Upper lobe of right lung (tissue), 1 donor: Measurements from ENCODE around the gene OR51E2. TPM values are rescaled to one million over a fixed set of nuclear protein-coding genes. Genes with fewer than 3 reads are reported as not detected.

Source experiments
- ATAC-seq: fragments of 200-7000 bp; cut with Tn5 transposase; one replicate; pipeline ENCODE4 v1.9.1; 2020; ENCODE audit warnings: mild to moderate bottlenecking, moderate library complexity
- DNase-seq: peaks from one replicate; pipeline ENCODE4 v3.0.0-alpha.2; 2020
- H3K27ac ChIP-seq: fragments of 200-600 bp; one replicate; pipeline ENCODE4 v1.8.0; 2022
- H3K27me3 ChIP-seq: fragments of 200-600 bp; one replicate; pipeline ENCODE4 v1.8.0; 2022; ENCODE audit warnings: mild to moderate bottlenecking
- H3K36me3 ChIP-seq: fragments of 200-600 bp; one replicate; pipeline ENCODE4 v1.8.0; 2022
- H3K4me1 ChIP-seq: fragments of 200-600 bp; one replicate; pipeline ENCODE4 v1.8.0; 2022
- H3K4me3 ChIP-seq: fragments of 200-600 bp; one replicate; pipeline ENCODE4 v1.8.0; 2022; ENCODE audit warnings: mild to moderate bottlenecking
- H3K9me3 ChIP-seq: fragments of 200-600 bp; one replicate; pipeline ENCODE4 v1.8.0; 2022
- intact Hi-C: fragments of 100-400 bp; cut with DNase I; formaldehyde crosslinking; loops from one replicate; pipeline ENCODE4 v1.11.0; 2022
- total RNA-seq: library from RNA; stranded (reverse); fragmentation: NEBNext Ultra II Directional; extraction: Animal tissue kit (Norgen Biotek cat#: 25700); gene quantifications from one replicate; pipeline ENCODE4 v1.2.1, GENCODE V29; 2021
- TF ChIP-seq, protein P1 (sequence below): fragments of 200-600 bp; IDR thresholded peaks from one replicate; pipeline ENCODE4 v1.8.0; 2022; ENCODE audit warnings: antibody characterized with exemption
- donor health status: DM: no; HTN: yes; CAD: no; lungs with severe emphysema.

The OR51E2 gene
- total RNA-seq, 1 donor from 2014 or later, result not detected

DNA sequence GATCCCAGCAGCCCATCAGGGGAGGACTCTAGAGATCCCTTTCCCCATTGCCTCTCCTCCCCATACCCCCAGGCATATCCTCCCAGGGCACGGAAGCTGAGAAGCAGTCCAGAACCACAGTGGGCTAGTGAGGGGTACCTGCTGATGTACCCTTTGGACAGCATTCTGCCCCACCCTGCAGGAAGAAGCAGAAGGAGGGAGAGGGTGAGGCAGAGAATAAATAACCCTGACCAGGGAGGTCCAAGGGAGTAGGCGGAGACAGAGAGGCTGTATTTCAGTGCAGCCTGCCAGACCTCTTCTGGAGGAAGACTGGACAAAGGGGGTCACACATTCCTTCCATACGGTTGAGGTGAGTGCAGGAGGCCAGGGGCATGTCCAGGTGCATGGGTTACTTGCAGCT, 54.0 kb downstream of the OR51E2 start, which contains the start of gene OR51E1:
OR51E1 (plus strand) TSS at position 301 of the 400 bp plus-strand sequence. CDS start 8,545 bp downstream, outside the sequence.
- H3K27ac ChIP-seq, result no peak within 1 kb of the TSS
- intact Hi-C loops, result no loop called here

DNA sequence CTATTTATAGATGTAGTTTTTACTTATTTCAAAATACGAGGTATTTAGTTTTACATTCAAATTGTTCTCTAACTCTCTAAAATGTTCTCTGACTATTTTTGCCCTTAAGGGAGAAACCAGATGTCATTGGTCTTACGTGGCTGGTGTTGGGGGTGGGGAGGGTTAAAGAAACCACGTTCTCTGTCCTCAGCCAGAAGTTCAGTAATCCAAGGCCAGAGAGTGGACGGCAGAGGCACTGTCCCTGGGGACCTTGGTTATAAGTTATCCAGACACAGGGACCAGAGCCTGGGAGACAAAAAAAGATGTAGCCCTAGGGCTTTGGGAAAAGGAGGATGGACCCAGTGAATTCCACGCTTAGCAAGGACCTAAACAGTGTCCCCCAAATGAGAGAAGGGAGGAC, 54.6 kb downstream of the OR51E2 start:
- H3K9me3 ChIP-seq, result no peaks in the 10 kb centered on the region
- TF ChIP-seq, protein P1, sequence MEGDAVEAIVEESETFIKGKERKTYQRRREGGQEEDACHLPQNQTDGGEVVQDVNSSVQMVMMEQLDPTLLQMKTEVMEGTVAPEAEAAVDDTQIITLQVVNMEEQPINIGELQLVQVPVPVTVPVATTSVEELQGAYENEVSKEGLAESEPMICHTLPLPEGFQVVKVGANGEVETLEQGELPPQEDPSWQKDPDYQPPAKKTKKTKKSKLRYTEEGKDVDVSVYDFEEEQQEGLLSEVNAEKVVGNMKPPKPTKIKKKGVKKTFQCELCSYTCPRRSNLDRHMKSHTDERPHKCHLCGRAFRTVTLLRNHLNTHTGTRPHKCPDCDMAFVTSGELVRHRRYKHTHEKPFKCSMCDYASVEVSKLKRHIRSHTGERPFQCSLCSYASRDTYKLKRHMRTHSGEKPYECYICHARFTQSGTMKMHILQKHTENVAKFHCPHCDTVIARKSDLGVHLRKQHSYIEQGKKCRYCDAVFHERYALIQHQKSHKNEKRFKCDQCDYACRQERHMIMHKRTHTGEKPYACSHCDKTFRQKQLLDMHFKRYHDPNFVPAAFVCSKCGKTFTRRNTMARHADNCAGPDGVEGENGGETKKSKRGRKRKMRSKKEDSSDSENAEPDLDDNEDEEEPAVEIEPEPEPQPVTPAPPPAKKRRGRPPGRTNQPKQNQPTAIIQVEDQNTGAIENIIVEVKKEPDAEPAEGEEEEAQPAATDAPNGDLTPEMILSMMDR, result no peak
- no peak overlapping the region for H3K4me3 ChIP-seq
- intact Hi-C loops, result no loop called here
- H3K27ac ChIP-seq, result no peak overlapping the region
- no peaks in the 10 kb centered on the region for H3K36me3 ChIP-seq
- ATAC-seq (no peak), DNase-seq (no peak)
- H3K4me1 ChIP-seq, result no peaks in the 10 kb centered on the region
- no peaks in the 10 kb centered on the region for H3K27me3 ChIP-seq

More for the DNA sequence above, 54.0 kb downstream of the OR51E2 start, which contains the start of gene OR51E1:
- DNase-seq (no peak), ATAC-seq (no peak)
- H3K27me3 ChIP-seq, result no peaks in the 10 kb centered on the region
- H3K9me3 ChIP-seq, result no peaks in the 10 kb centered on the region
- no peaks in the 10 kb centered on the region for H3K4me1 ChIP-seq
- TF ChIP-seq, protein P1, result no peak
- no peaks in the 10 kb centered on the region for H3K36me3 ChIP-seq
- no peak within 1 kb of the TSS for H3K4me3 ChIP-seq

DNA sequence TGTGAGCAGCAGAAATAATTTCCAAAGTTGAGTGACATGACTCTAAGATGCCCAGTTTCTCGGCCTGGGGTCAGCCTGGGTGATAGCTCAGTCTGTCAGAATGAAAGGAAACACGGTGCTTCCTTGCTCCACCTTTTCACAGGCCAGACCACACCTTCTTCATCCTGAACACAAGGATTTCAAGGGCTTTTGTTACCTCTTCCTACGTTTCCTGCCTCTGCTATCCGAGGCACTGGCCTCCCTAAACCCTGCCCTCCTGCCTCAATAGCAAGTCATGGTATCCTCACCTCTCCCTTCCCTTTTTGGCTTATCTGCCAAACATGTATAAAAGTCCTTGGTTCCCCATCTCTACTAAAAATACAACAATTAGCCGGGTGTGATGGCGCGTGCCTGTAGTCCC, 55.6 kb downstream of the OR51E2 start:
- no peak for ATAC-seq
- Histone ChIP-seq H3K36me3 (no peaks in the 10 kb centered on the region), H3K9me3 (no peaks in the 10 kb centered on the region), H3K27ac (no peak overlapping the region), H3K4me1 (no peaks in the 10 kb centered on the region), H3K27me3 (no peaks in the 10 kb centered on the region), H3K4me3 (no peak overlapping the region)
- TF ChIP-seq, protein P1, result no peak
- intact Hi-C loops, result no loop called here
- no peak for DNase-seq

DNA sequence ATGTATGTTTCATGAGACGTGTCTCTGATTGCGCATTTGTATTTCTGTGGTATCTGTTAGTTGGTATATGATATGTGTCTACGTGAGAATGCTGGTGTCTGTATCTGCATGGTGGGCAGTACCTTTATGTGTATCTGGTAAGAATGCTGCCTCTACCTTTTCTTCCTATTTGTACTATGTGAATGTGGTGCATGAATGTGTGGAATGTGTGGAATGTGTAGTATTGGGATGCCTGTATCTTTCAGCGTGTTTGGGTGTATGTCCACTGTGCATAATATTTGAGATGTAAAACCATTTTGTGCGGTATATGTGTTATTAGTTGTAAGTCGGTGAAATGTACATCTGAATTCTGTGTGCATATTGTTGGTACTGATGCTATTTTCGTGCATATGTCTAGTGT, 56.2 kb downstream of the OR51E2 start:
- intact Hi-C loops, result no loop called here

DNA sequence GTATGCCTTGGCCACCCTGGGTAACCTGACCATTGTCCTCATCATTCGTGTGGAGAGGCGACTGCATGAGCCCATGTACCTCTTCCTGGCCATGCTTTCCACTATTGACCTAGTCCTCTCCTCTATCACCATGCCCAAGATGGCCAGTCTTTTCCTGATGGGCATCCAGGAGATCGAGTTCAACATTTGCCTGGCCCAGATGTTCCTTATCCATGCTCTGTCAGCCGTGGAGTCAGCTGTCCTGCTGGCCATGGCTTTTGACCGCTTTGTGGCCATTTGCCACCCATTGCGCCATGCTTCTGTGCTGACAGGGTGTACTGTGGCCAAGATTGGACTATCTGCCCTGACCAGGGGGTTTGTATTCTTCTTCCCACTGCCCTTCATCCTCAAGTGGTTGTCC, 57.7 kb downstream of the OR51E2 start:
- Histone ChIP-seq H3K4me1 (no peaks in the 10 kb centered on the region), H3K27me3 (no peaks in the 10 kb centered on the region), H3K9me3 (no peaks in the 10 kb centered on the region), H3K36me3 (no peaks in the 10 kb centered on the region), H3K27ac (no peak overlapping the region), H3K4me3 (no peak overlapping the region)
- DNase-seq, result no peak
- TF ChIP-seq, protein P1, result no peak
- ATAC-seq, result no peak
- intact Hi-C loops, result no loop called here

More for the DNA sequence above, 56.2 kb downstream of the OR51E2 start:
- H3K4me3 ChIP-seq, result no peak overlapping the region
- H3K27ac ChIP-seq, result no peak overlapping the region
- H3K27me3 ChIP-seq, result no peaks in the 10 kb centered on the region
- H3K36me3 ChIP-seq, result no peaks in the 10 kb centered on the region
- TF ChIP-seq, protein P1, result no peak
- H3K9me3 ChIP-seq, result no peaks in the 10 kb centered on the region
- no peak for DNase-seq
- ATAC-seq, result no peak
- no peaks in the 10 kb centered on the region for H3K4me1 ChIP-seq

DNA sequence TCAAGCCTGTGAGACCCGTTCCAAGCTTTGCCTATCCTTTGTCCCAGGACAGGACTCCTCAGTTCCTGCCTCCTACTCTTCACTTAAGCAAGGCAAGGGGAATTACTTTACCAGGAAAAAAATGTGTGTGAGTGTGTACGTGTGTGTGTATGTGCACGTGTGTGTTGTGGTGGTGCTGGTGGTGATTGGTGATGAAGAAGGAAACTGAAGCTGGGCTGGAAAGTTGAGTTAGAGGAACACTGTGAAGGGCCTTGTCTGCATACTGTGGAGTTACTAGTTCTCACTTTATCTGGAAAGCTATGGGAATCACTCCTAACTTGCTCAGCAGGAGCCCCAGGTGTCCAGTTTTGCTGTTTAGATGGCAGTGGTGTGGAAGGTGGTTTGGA, 60.0 kb downstream of the OR51E2 start:
- no peaks in the 10 kb centered on the region for H3K9me3 ChIP-seq
- H3K36me3 ChIP-seq, result no peaks in the 10 kb centered on the region
- intact Hi-C loops, result no loop called here
- ATAC-seq (no peak), DNase-seq (no peak)
- H3K27me3 ChIP-seq, result no peaks in the 10 kb centered on the region
- TF ChIP-seq, protein P1, result no peak
- no peaks in the 10 kb centered on the region for H3K4me1 ChIP-seq
- H3K4me3 ChIP-seq, result no peak overlapping the region
- no peak overlapping the region for H3K27ac ChIP-seq
